MG63 (cell line): ENCODE measurements around the gene RMI2. TPM values are rescaled to one million over a fixed set of nuclear protein-coding genes. Genes with fewer than 3 reads are reported as not detected.
"Not testable (repeated sequence)": the region's sequence is repeated elsewhere in the genome, so short reads cannot be mapped to it uniquely, and the experiment has no call there.

Source experiments
- DNase-seq: peaks from one replicate; pipeline ENCODE4 v3.0.0-alpha.2; 2020
- H3K27me3 ChIP-seq: fragments of 250-450 bp; sonication (Bioruptor Pico); 2 replicates; pipeline ENCODE4 v1.5.1; 2020; ENCODE audit warnings: mild to moderate bottlenecking, moderate library complexity
- H3K36me3 ChIP-seq: fragments of 250-450 bp; sonication (Bioruptor Pico); 2 replicates; pipeline ENCODE4 v1.5.1; 2020; ENCODE audit warnings: mild to moderate bottlenecking, moderate library complexity
- H3K4me3 ChIP-seq: fragments of 250-450 bp; sonication (Bioruptor Pico); 2 replicates; pipeline ENCODE4 v1.5.1; 2020; ENCODE audit warnings: mild to moderate bottlenecking, moderate library complexity
- H3K9me3 ChIP-seq: fragments of 250-450 bp; sonication (Bioruptor Pico); 2 replicates; pipeline ENCODE4 v1.5.1; 2020; ENCODE audit warnings: mild to moderate bottlenecking, moderate library complexity
- total RNA-seq: library from RNA; depleted of rRNA; stranded (reverse); fragments of >200 nt; shearing (Covaris generic); gene quantifications from 2 replicates; pipeline ENCODE4 v1.2.3, GENCODE V29; 2014; ENCODE audit warnings: low replicate concordance; rRNA removed

Gene RMI2
- total RNA-seq: 25.8 and 27.4 TPM in 2 replicates

DNA sequence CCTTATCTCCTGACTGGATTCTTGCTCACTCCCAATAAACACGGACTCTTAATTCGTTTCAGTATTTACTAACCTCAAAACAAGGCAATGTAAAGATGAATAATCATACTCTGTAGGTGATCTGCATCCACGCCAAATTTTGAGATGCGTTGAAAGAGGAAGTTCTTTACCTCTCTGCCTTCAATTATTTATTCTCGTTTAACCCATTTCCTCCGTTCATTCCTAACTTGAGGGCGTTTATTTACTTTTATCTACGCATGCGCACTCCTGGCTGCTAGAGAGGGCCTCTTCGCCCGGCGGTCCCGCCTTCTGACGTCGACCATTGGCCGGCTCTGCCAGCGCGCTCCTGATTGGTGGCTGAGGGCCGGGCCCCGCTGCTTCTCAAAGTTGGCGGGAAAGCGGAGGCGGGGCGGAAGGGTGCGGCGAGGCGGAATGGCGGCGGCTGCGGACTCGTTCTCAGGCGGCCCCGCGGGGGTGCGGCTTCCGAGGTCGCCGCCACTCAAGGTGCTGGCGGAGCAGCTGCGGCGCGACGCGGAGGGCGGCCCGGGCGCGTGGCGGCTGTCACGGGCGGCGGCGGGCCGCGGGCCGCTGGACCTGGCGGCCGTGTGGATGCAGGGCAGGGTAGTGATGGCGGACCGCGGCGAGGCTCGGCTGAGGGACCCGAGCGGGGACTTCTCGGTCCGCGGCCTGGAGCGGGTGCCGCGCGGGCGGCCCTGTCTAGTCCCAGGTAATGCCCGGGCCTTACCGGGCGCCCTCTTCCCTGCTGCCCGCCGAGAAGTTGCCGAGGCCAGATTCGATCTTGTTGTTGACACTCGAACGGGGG, at the start of gene RMI2:
TSS of gene RMI2 (plus strand) at position 420 of the 823 bp plus-strand sequence. CDS start at position 433, 13 bp downstream.
- peak; percentile 98 for DNase-seq
- Histone ChIP-seq H3K4me3 (peak within 1 kb of the TSS; percentile 54), H3K27me3 (no peaks in the 10 kb centered on the region), H3K9me3 (no peaks in the 10 kb centered on the region), H3K36me3 (no peaks in the 10 kb centered on the region)

- no peaks in the 10 kb centered on the region for H3K27me3 ChIP-seq
- no peak for DNase-seq
- H3K4me3 ChIP-seq: no peak overlapping the region
- H3K9me3 ChIP-seq: no peaks in the 10 kb centered on the region
- no peaks in the 10 kb centered on the region for H3K36me3 ChIP-seq
These were observed 49.6 kb upstream of the RMI2 start for GRCh38 chr16:11295672-11296071.

DNA sequence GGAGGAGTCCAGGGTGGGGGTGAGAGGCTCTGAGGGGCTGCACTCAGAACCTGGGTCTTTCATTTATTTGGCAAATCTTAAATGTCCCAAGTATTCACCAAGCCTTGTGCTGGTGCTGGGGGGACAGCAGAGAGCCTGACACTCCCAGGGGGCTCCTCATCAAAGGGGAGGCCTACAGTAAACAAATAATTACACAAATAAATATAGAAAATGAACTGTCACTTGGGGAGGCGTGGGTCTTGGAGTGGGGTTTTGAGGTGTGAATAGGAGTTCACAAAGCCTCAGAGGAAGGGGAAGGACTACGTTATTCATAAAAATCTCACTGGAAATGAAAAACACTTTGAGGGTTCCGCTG, 48.9 kb upstream of the RMI2 start:
- H3K4me3 ChIP-seq: no peak overlapping the region
- DNase-seq: no peak
- no peaks in the 10 kb centered on the region for H3K27me3 ChIP-seq
- H3K36me3 ChIP-seq: no peaks in the 10 kb centered on the region
- H3K9me3 ChIP-seq: no peaks in the 10 kb centered on the region

DNA sequence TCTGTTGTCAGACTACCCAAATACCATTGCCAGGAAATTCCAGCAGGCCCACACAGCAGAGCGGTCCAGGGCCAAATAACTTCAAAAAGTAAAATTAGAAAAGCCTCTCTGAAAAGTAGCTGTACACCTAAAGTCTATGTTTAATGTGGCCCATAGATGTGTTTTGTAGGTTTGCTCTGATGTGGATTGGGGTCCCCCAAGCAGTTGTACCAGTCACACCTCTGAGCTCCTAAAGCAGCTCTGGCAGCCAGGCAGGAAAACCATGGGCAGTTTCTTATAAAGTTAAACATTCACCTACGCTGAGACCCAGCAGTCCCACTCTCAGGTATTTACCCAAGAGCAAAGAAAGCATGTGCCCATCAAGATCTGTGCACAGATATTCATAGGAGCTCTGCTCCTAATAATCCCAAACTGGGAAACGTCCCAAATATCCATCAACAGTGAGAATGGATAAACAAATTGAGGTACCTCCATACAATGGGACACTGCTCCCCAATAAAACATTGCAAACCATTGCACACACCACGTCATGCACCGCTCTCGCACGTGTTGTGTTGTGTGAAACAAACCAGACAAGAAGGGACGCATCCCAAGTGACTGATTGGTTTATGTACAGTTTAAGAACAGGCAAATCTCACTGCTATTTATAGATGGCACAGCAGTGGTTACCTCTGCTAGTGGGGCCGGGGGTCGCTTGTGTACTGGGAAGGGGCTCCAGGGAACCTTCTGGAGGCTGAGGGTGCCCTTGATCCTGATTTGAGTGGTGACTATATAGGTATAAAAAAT, 48.4 kb upstream of the RMI2 start:
- Histone ChIP-seq H3K27me3 (no peaks in the 10 kb centered on the region), H3K4me3 (no peak overlapping the region)
- DNase-seq: no peak

DNA sequence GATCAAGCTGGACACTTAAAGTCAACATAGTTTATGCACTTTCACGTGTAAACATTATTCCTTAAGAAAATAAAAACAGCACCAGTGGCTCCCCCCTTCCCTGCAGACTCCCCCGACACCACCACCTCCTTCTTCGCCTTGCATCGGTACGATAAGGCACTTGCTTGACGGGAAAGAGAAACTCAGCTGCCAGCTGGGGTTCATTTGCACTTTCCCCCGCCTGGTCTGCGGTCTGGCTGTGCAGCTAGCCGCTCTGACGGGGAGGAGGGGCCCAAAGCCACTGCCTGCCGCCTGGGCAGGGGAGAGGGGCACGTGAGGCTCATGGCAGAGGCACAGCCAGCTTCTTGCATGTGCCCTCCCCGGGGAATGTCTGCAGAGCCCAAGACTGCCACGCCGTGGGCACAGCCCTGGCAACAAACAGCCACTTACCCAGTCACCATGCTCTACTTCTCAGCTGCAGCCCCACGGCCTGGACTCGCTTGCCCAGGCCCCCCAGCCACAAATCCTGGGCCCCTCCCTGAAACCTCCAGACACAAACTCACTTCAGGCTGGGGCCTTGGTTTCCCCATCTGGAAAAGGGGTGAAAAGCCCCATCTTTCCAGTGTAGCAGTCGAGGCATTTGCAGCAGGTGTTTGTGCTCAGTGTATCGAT, 47.6 kb upstream of the RMI2 start:
- H3K4me3 ChIP-seq: no peak overlapping the region
- H3K36me3 ChIP-seq: no peaks in the 10 kb centered on the region
- no peaks in the 10 kb centered on the region for H3K27me3 ChIP-seq
- H3K9me3 ChIP-seq: no peaks in the 10 kb centered on the region
- peak; percentile 42 for DNase-seq

More for the DNA sequence above, 48.4 kb upstream of the RMI2 start:
- H3K9me3 ChIP-seq: no peaks in the 10 kb centered on the region
- no peaks in the 10 kb centered on the region for H3K36me3 ChIP-seq

DNA sequence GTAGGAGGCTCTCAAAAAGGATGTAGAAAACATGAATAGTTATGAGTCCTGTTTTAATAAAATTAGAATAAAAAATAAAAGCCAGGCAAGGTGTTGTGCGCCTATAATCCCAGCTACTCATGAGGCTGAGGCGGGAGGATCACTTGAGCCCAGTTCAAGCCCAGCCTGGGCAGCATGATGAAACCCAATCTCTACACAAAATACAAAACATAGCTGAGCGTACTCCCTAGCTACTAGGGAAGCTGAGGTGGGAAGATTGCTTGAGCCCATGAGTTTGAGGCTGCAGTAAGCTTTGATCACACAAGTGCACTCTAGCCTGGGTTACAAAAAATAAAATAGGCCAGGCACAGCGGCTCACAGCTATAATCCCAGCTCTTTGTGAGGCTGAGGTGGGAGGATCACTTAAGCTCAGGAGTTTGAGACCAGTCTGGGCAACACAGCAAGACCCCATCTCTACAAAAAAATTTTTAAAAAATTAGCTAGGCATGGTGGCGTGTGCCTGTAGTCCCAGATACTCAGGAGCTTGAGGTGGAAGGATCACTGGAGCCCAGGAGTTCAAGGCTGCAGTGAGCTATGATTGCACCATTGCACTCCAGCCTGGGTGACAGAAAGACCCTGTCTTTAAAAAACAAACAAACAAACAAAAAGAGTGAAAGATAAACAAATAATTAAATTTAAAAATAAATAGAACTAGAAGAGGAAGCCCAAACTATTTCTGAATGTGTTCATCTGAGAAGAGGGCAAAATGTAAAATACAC, 46.9 kb upstream of the RMI2 start:
- DNase-seq: no peak
- Histone ChIP-seq H3K36me3 (no peaks in the 10 kb centered on the region), H3K4me3 (no peak overlapping the region), H3K27me3 (no peaks in the 10 kb centered on the region), H3K9me3 (no peaks in the 10 kb centered on the region)

DNA sequence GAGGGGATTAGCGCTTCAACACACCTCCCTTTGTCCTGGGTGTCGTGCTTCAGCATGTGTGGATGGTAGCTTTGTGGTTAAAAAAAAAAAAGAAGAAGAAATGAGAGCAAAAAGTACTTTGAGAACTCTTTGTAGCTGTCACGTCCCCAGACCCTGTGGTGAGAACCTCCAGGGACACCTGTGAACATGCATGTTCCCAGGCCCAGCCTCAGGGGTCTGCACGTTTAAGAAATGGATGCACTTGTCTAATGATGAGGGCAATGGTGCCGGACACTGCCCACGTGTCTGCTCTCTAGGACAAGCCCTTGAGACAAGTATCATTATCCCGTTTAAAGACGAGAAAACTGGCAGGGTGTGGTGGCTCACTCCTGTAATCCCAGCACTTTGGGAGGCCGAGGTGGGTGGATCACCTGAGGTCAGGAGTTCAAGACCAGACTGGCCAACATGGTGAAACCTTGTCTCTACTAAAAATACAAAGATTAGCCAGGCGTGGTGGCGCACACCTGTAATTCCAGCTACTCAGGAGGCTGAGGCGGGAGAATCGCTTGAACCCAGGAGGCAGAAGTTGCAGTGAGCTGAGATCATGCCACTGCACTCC, 46.2 kb upstream of the RMI2 start:
- not testable (repeated sequence) for H3K27me3 ChIP-seq, H3K9me3 ChIP-seq, DNase-seq, H3K36me3 ChIP-seq, H3K4me3 ChIP-seq

GRCh38 chr16:11299865-11300559, 45.2 kb upstream of the RMI2 start:
- H3K36me3 ChIP-seq: no peaks in the 10 kb centered on the region
- DNase-seq: no peak
- no peaks in the 10 kb centered on the region for H3K9me3 ChIP-seq
- no peak overlapping the region for H3K4me3 ChIP-seq
- no peaks in the 10 kb centered on the region for H3K27me3 ChIP-seq

- H3K9me3 ChIP-seq: no peaks in the 10 kb centered on the region
- no peak overlapping the region for H3K4me3 ChIP-seq
- H3K27me3 ChIP-seq: no peaks in the 10 kb centered on the region
- no peak for DNase-seq
- H3K36me3 ChIP-seq: no peaks in the 10 kb centered on the region
These were observed 44.7 kb upstream of the RMI2 start for GRCh38 chr16:11300560-11300892.

DNA sequence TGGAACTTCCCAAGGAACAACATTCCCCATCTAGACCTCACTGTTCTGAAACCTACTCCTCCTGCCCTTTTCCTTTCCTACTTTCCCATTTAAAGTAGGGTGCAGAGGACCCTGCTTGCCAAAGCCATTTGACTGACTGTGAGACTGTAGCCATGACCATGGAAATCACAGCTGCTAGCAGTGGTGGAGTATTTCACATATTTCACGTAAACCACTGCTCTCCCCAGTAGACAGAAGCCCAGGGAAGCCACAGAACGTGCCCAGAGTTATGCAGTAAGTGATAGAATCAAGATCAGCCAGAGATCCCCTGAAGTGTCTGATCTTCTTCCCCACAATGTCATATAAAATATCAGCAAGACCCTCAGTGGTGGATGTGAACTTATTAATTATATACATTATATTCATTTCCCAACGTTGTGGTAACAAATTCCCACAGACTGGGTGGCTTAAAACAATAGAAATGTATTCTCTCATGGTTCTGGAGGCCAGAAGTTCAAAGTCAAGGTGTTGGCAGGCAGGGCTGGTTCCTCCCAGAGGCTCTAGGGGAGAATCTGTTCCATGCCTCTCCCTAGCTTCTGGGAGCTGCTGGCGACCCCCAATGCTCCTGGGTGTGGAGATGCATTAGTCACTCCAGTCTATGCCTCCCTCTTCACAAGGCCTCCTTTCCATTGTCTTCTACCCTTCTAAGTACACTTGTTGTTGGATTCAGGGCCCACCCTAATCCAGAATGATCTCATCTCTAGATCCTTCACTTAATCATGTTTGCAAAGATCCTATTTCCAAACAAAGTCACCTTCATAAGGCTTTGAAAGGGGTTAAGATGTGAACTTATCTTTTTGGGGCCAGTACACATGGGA, 43.4 kb upstream of the RMI2 start:
- no peak for DNase-seq
- no peak overlapping the region for H3K4me3 ChIP-seq
- no peaks in the 10 kb centered on the region for H3K9me3 ChIP-seq
- H3K36me3 ChIP-seq: no peaks in the 10 kb centered on the region
- H3K27me3 ChIP-seq: no peaks in the 10 kb centered on the region

- DNase-seq: no peak
- H3K9me3 ChIP-seq: no peaks in the 10 kb centered on the region
- H3K4me3 ChIP-seq: no peak overlapping the region
- H3K27me3 ChIP-seq: no peaks in the 10 kb centered on the region
- no peaks in the 10 kb centered on the region for H3K36me3 ChIP-seq
These were observed 42.3 kb upstream of the RMI2 start for GRCh38 chr16:11302977-11303376.

DNA sequence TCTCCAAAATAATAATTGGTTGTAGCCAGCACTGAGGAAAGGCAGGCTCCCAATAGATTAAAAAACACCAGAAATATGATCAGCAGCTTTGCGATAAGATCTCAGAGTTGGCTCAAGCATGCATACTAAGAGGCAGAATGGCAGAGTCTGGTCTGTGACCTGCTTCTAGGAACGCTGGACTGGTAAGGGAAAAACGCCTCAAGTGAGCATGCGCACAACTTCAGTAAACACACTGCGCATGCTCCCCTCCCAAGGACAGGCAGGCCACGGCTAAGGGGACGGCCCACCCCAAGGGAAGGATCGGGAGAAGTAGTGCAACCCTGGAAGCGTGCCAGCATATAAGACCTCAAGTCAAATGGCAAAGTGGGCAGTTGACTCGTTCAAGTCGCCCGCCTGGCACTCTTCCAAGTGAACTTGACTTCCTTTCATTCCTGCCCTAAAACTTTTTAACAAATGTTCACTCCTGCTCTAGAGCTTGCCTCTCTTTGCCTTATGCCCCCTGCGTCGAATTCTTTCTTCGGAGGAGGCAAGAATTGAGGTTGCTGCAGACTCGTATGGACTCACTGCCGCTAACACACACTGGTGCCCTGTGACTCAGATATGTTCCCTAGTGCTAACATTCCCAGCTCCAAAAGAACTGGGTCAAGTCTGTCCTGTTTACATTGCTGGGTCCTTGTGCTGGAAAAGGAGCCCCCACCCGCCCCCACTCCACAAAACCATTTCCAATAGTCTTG, 41.7 kb upstream of the RMI2 start:
- H3K4me3 ChIP-seq: no peak overlapping the region
- no peaks in the 10 kb centered on the region for H3K27me3 ChIP-seq
- H3K36me3 ChIP-seq: no peaks in the 10 kb centered on the region
- DNase-seq: no peak
- H3K9me3 ChIP-seq: no peaks in the 10 kb centered on the region

GRCh38 chr16:11306381-11306780, 38.9 kb upstream of the RMI2 start:
- no peak for DNase-seq
- H3K36me3 ChIP-seq: no peaks in the 10 kb centered on the region
- H3K27me3 ChIP-seq: no peaks in the 10 kb centered on the region
- no peaks in the 10 kb centered on the region for H3K9me3 ChIP-seq
- no peak overlapping the region for H3K4me3 ChIP-seq

DNA sequence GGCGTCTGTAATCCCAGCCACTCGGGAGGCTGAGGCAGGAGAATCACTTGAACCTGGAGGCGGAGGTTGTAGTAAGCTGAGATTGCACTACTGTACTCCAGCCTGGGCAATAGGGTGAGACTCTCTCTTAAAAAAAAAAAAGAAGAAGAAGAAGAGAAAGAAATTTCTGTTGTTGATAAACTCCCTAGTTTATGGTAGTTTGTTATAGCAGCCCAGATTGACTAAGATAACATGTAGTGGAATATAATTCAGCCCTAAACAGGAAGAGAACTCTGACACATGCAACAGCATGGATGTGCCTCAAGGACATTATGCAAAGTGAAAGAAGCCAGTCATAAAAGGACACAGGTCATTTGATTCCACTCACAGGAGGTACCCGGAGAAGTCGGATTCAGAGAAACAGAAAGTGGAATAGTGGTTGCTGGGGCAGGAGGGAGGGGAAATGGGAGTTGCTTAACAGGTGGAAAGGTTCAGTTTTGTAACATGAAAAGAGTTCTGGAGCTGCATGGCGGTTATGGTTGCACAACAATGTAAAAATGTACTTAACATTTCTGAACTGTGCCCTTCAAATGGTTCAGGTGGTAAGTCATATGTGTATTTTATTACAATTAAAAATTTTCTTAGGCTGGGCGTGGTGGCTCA, 38.1 kb upstream of the RMI2 start:
- no peak for DNase-seq
- Histone ChIP-seq H3K4me3 (no peak overlapping the region), H3K27me3 (no peaks in the 10 kb centered on the region)

More for the DNA sequence above, 38.1 kb upstream of the RMI2 start:
- Histone ChIP-seq H3K36me3 (no peaks in the 10 kb centered on the region), H3K9me3 (no peaks in the 10 kb centered on the region)
